Liver (tissue), 3 donors: ENCODE measurements around the gene GPX3.

Experiments
- ATF3 ChIP-seq: IDR thresholded peaks from 2 replicates; pipeline ENCODE4 v1.6.1; 2016; ENCODE audit warnings: antibody characterized with exemption
- EGR1 ChIP-seq, 2 donors: IDR thresholded peaks; 2 replicates each; pipeline ENCODE4 v1.6.1; 2016 to 2018; ENCODE audit warnings: antibody characterized with exemption in 2 of 2, low read depth in 2 of 2
- GABPA ChIP-seq, 2 donors: IDR thresholded peaks in 1 of 2; conservative IDR thresholded peaks in 1 of 2; 2 replicates each; pipeline ENCODE4 v1.6.1; 2016; ENCODE audit warnings: antibody characterized with exemption in 2 of 2, mild to moderate bottlenecking in 1 of 2, moderate library complexity in 1 of 2
- JUND ChIP-seq, 2 donors: IDR thresholded peaks; 2 replicates each; pipeline ENCODE4 v1.6.1; 2016; ENCODE audit warnings: antibody characterized with exemption in 2 of 2
- MAX ChIP-seq: IDR thresholded peaks from 2 replicates; pipeline ENCODE4 v1.6.1; 2016; ENCODE audit warnings: antibody characterized with exemption
- NR2F2 ChIP-seq: IDR thresholded peaks from 2 replicates; pipeline ENCODE4 v1.6.1; 2016; ENCODE audit warnings: antibody characterized with exemption
- RAD21 ChIP-seq, 2 donors: IDR thresholded peaks; 2 replicates each; pipeline ENCODE4 v1.6.1; 2016; ENCODE audit warnings: antibody characterized with exemption in 2 of 2, mild to moderate bottlenecking in 2 of 2
- REST ChIP-seq: IDR thresholded peaks from 2 replicates; pipeline ENCODE4 v1.6.1; 2016; ENCODE audit warnings: antibody characterized with exemption, mild to moderate bottlenecking
- RXRA ChIP-seq, 2 donors: IDR thresholded peaks; 2 replicates each; pipeline ENCODE4 v1.6.1; 2017 to 2018; ENCODE audit warnings: antibody characterized with exemption in 2 of 2, mild to moderate bottlenecking in 1 of 2
- SP1 ChIP-seq: IDR thresholded peaks from 2 replicates; pipeline ENCODE4 v1.6.1; 2018; ENCODE audit warnings: antibody characterized with exemption, mild to moderate bottlenecking
- TAF1 ChIP-seq: conservative IDR thresholded peaks from 2 replicates; pipeline ENCODE4 v1.6.1; 2016; ENCODE audit warnings: antibody characterized with exemption, mild to moderate bottlenecking
- YY1 ChIP-seq: IDR thresholded peaks from 2 replicates; pipeline ENCODE4 v1.6.1; 2016; ENCODE audit warnings: antibody characterized with exemption, mild to moderate bottlenecking
- TF ChIP-seq, protein P1 (sequence below): fragments of 150-350 bp; IDR thresholded peaks from 2 replicates; pipeline ENCODE4 v1.5.1; 2017; ENCODE audit warnings: improper control_type of control experiment, low read depth, low read length; ENCODE audit not compliant: missing input control
- TF ChIP-seq, protein P2 (sequence below): IDR thresholded peaks from 2 replicates; pipeline ENCODE4 v1.6.1; 2016; ENCODE audit warnings: antibody characterized with exemption
- donor health status: healthy.
- donor health status: healthy.

DNA sequence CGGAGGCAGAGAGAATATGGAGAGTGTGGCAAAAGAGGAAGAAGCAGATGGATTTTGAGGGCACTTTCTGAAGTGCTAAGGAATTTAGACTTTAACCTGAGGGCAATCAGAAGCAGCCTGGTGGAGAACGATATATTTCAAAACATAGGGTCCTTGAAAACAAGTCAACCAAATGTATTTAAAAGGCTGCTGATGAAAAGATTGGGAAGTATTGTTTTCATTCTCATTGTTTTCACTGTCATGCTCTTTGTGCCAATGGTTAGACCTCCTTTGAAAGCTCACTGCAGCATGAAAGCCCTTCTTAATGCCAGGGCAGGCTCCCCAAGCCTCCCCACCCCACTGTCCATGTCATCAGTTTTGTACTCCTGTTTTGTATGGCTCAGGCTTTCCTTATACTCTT lies 2.5 kb upstream of the GPX3 start:
- TF ChIP-seq, protein P1, sequence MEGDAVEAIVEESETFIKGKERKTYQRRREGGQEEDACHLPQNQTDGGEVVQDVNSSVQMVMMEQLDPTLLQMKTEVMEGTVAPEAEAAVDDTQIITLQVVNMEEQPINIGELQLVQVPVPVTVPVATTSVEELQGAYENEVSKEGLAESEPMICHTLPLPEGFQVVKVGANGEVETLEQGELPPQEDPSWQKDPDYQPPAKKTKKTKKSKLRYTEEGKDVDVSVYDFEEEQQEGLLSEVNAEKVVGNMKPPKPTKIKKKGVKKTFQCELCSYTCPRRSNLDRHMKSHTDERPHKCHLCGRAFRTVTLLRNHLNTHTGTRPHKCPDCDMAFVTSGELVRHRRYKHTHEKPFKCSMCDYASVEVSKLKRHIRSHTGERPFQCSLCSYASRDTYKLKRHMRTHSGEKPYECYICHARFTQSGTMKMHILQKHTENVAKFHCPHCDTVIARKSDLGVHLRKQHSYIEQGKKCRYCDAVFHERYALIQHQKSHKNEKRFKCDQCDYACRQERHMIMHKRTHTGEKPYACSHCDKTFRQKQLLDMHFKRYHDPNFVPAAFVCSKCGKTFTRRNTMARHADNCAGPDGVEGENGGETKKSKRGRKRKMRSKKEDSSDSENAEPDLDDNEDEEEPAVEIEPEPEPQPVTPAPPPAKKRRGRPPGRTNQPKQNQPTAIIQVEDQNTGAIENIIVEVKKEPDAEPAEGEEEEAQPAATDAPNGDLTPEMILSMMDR = no peak
- no peak for TF ChIP-seq SP1
- no peak for TF ChIP-seq YY1
- TF ChIP-seq RAD21 (IDR thresholded peaks at IDR 0.05) = no peak
- TF ChIP-seq JUND (IDR thresholded peaks at IDR 0.05) = no peak
- no peak for TF ChIP-seq RXRA (IDR thresholded peaks at IDR 0.05)
- TF ChIP-seq, protein P2, sequence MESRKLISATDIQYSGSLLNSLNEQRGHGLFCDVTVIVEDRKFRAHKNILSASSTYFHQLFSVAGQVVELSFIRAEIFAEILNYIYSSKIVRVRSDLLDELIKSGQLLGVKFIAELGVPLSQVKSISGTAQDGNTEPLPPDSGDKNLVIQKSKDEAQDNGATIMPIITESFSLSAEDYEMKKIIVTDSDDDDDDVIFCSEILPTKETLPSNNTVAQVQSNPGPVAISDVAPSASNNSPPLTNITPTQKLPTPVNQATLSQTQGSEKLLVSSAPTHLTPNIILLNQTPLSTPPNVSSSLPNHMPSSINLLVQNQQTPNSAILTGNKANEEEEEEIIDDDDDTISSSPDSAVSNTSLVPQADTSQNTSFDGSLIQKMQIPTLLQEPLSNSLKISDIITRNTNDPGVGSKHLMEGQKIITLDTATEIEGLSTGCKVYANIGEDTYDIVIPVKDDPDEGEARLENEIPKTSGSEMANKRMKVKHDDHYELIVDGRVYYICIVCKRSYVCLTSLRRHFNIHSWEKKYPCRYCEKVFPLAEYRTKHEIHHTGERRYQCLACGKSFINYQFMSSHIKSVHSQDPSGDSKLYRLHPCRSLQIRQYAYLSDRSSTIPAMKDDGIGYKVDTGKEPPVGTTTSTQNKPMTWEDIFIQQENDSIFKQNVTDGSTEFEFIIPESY = no peak
- no peak for TF ChIP-seq REST
- no peak for TF ChIP-seq EGR1 (IDR thresholded peaks at IDR 0.05; ENCODE audit: low read depth in 2 of 2)
- TF ChIP-seq ATF3 = no peak
- no peak for TF ChIP-seq GABPA (IDR thresholded peaks at IDR 0.05 in 1 of 2, conservative IDR thresholded peaks at IDR 0.05 in 1 of 2)
- no peak for TF ChIP-seq TAF1
- no peak for TF ChIP-seq MAX
- TF ChIP-seq NR2F2 = no peak
